Mesendoderm (in vitro differentiated cells): Measurements from ENCODE around the gene SARM1.
"Not testable (repeated sequence)": the region's sequence is repeated elsewhere in the genome, so short reads cannot be mapped to it uniquely, and the experiment has no call there.

Experiments used
- DNase-seq: peaks from one replicate; pipeline ENCODE4 v3.0.0; 2013
- H2AK5ac ChIP-seq: 2 replicates; pipeline ENCODE4 v1.6.1; 2013; ENCODE audit warnings: low read length, inconsistent platforms
- H2BK120ac ChIP-seq: 2 replicates; pipeline ENCODE4 v1.6.1; 2013; ENCODE audit warnings: low read depth, mild to moderate bottlenecking, low read length, moderate library complexity, mixed read lengths
- H2BK15ac ChIP-seq: replicated peaks from 2 replicates; pipeline ENCODE4 v1.6.1; 2013; ENCODE audit warnings: low read depth, mild to moderate bottlenecking, moderate library complexity
- H2BK5ac ChIP-seq: 2 replicates; pipeline ENCODE4 v1.6.1; 2013; ENCODE audit warnings: low read length, inconsistent platforms
- H3K18ac ChIP-seq: 2 replicates; pipeline ENCODE4 v1.6.1; 2013; ENCODE audit warnings: mild to moderate bottlenecking, low read length, mixed read lengths
- H3K23ac ChIP-seq: one replicate; pipeline ENCODE4 v1.6.1; 2013; ENCODE audit warnings: low read length
- H3K27ac ChIP-seq: 2 replicates; pipeline ENCODE4 v1.5.1; 2013; ENCODE audit warnings: low read depth, mild to moderate bottlenecking, inconsistent platforms, low read length, moderate library complexity
- H3K27me3 ChIP-seq: 2 replicates; pipeline ENCODE4 v1.6.1; 2013; ENCODE audit warnings: low read length, control low read depth, mild to moderate bottlenecking, inconsistent platforms; ENCODE audit not compliant: insufficient read depth, poor library complexity
- H3K36me3 ChIP-seq: 2 replicates; pipeline ENCODE4 v1.6.1; 2013; ENCODE audit warnings: low read length, inconsistent platforms; ENCODE audit not compliant: control insufficient read depth, insufficient read depth
- H3K4ac ChIP-seq: one replicate; pipeline ENCODE4 v1.6.1; 2013; ENCODE audit warnings: low read depth, mild to moderate bottlenecking, low read length, moderate library complexity
- H3K4me1 ChIP-seq: 2 replicates; pipeline ENCODE4 v1.6.1; 2013; ENCODE audit warnings: low read depth, low read length, inconsistent platforms; ENCODE audit not compliant: control insufficient read depth
- H3K4me2 ChIP-seq: 2 replicates; pipeline ENCODE4 v1.6.1; 2013; ENCODE audit warnings: low read length
- H3K4me3 ChIP-seq: 2 replicates; pipeline ENCODE4 v1.5.1; 2013; ENCODE audit warnings: mild to moderate bottlenecking, low read length
- H3K56ac ChIP-seq: one replicate; pipeline ENCODE4 v1.6.1; 2013; ENCODE audit warnings: low read length
- H3K79me1 ChIP-seq: 2 replicates; pipeline ENCODE4 v1.6.1; 2013; ENCODE audit warnings: low read length, inconsistent platforms
- H3K79me2 ChIP-seq: 2 replicates; pipeline ENCODE4 v1.6.1; 2013; ENCODE audit warnings: mild to moderate bottlenecking, low read length; ENCODE audit not compliant: control insufficient read depth, insufficient read depth
- H3K9ac ChIP-seq: 2 replicates; pipeline ENCODE4 v1.6.1; 2013; ENCODE audit warnings: low read length, inconsistent platforms
- H4K5ac ChIP-seq: one replicate; pipeline ENCODE4 v1.6.1; 2013; ENCODE audit warnings: low read length
- H4K8ac ChIP-seq: one replicate; pipeline ENCODE4 v1.6.1; 2013; ENCODE audit warnings: low read depth, mild to moderate bottlenecking, control low read depth, low read length, moderate library complexity
- WGBS: extraction: QIAGEN DNeasy Blood & Tissue Kit; methylation state at CpG from one replicate; pipeline ENCODE4 v1.1.7; 2013; ENCODE audit warnings: low lambda C conversion rate, missing lambda C conversion rate; ENCODE audit not compliant: insufficient coverage; ENCODE audit errors: extremely low coverage; 5-methylcytosine and 5-hydroxymethylcytosine counted together

The SARM1 gene

DNA sequence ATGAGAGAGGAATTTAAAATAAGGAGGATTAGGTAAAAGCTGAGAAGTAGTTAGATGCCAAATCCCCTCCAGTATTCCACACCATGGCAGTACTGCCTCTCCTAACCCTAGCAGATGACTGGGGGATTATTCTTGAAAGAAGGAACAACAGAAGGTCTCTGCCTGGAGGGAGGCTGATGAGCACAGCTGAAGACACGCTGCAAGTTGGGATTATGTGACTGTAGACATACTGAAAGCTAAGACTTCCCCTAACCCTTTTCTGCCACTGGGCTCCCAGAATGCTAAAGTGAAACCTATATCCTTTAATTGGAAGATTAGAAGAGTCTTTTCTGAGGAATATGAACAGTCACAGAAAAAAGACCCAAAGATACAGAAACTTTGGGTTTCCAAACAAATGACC is 62.2 kb downstream of the SARM1 start:
- no peak overlapping the region for H2AK5ac ChIP-seq
- no peak overlapping the region for H2BK5ac ChIP-seq
- no peak overlapping the region for H2BK15ac ChIP-seq
- no peaks in the 10 kb centered on the region for H3K4me1 ChIP-seq
- H3K4me3 ChIP-seq: no peak overlapping the region
- H3K79me1 ChIP-seq: no peaks in the 10 kb centered on the region
- H3K79me2 ChIP-seq: no peaks in the 10 kb centered on the region
- no peak overlapping the region for H3K4ac ChIP-seq
- H3K18ac ChIP-seq: no peak overlapping the region
- H3K4me2 ChIP-seq: no peak overlapping the region
- H3K27me3 ChIP-seq: no peaks in the 10 kb centered on the region
- H2BK120ac ChIP-seq: no peak overlapping the region
- H3K9ac ChIP-seq: no peak overlapping the region
- no peaks in the 10 kb centered on the region for H3K36me3 ChIP-seq
- no peak overlapping the region for H3K56ac ChIP-seq
- WGBS: no CpG with 5 or more reads among the region's 1 CpG
- H4K8ac ChIP-seq: no peak overlapping the region
- no peak overlapping the region for H3K27ac ChIP-seq
- H3K23ac ChIP-seq: no peak overlapping the region
- DNase-seq: no peak
- no peak overlapping the region for H4K5ac ChIP-seq

DNA sequence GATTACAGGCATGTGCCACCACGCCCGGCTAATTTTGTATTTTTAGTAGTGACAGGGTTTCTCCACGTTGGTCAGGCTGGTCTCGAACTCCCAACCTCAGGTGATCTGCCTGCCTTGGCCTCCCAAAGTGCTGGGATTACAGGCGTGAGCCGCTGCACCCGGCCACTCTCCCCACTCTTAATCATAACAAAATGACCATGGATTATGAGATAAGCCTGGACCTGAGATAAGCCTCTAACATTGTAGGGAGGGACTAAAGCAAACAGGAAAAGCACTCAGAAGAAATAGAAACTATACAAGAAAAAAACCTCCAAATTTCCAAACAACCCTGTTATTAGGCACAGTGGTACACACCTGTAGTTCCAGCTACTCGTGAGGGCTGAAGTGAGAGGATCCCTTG is 62.8 kb downstream of the SARM1 start:
- H3K27me3 ChIP-seq, H3K9ac ChIP-seq, H3K27ac ChIP-seq, H3K79me1 ChIP-seq, H2AK5ac ChIP-seq, H3K4me1 ChIP-seq, H2BK15ac ChIP-seq, H3K79me2 ChIP-seq, H2BK120ac ChIP-seq, H3K4me2 ChIP-seq, DNase-seq, H3K56ac ChIP-seq, H3K4ac ChIP-seq, H4K5ac ChIP-seq, H3K4me3 ChIP-seq, H3K23ac ChIP-seq, H4K8ac ChIP-seq, H2BK5ac ChIP-seq, H3K36me3 ChIP-seq, H3K18ac ChIP-seq: not testable (repeated sequence)
- no CpG with 5 or more reads among the region's 8 CpGs for WGBS

DNA sequence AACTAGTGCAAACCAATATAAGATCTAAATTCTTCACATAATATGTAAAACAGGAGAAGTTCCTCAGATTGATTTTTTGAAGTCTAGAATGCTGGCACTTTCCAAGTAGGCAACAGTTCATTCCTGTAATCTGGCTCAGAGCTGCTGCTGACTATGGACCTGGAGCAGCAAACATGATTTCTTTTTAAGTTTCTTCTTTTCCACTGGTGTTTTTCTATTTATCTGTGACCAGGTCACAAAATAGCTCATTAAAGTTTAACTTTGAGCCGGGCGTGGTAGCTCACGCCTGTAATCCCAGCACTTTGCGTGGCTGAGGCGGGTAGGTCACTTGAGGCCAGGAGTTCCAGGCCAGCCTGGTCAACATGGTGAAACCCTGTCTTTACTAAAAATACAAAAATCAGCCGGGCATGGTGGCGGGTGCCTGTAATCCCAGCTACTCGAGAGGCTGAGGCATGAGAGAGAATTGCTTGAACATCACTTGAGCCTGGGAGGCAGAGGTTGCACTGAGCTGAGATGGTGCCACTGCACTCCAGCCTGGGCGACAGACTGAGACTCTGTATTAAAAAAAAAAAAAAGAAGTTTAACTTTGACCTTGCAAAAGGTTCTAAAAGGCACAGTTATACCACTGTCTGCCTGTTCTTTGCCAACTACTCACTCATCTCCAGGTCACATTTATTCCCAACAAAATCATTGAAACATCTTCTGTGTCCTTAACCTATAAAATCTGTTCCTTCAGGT is 72.6 kb downstream of the SARM1 start:
- Histone ChIP-seq H3K18ac (no peak overlapping the region), H3K4me3 (no peak overlapping the region), H3K23ac (no peak overlapping the region), H3K4me2 (no peak overlapping the region), H3K79me1 (no peaks in the 10 kb centered on the region), H2BK5ac (no peak overlapping the region), H3K4me1 (no peaks in the 10 kb centered on the region), H2BK15ac (no peak overlapping the region), H3K4ac (no peak overlapping the region), H4K5ac (no peak overlapping the region), H2AK5ac (no peak overlapping the region), H2BK120ac (no peak overlapping the region), H3K27ac (no peak overlapping the region), H4K8ac (no peak overlapping the region), H3K36me3 (no peaks in the 10 kb centered on the region), H3K79me2 (no peaks in the 10 kb centered on the region), H3K27me3 (no peaks in the 10 kb centered on the region), H3K9ac (no peak overlapping the region), H3K56ac (no peak overlapping the region)
- no CpG with 5 or more reads among the region's 9 CpGs for WGBS
- no peak for DNase-seq

DNA sequence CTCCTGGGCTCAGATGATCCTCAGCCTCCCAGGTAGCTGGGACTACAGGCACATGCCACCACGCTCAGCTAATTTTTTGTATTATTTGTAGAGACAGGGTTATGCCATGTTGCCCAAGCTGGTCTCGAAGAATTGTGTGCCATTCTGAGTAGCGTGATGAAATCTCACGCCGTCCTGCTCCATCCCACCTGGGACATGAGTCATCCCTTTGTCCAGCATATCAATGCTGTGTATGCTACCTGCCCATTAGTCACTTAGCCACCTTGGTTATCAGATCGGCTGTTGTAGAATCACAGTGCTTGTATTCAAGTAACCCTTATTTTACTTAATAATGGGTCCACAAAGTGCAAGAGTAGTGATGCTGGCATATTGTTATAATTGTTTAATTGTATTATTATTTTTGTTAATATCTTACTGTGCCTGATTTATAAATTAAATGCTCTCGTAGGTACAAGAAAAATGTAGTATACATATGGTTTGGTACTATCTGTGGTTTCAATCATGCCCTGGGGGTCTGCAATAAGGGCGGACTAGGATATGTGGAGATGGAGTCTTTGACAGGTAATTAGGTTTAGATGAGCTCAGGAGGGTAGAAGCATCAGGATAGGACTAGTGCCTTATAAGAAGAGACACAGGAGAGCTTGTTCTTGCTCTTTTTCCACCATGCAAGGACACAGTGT is 75.4 kb downstream of the SARM1 start:
- DNase-seq: no peak
- Histone ChIP-seq H2BK120ac (no peak overlapping the region), H3K4me2 (no peak overlapping the region), H2BK5ac (no peak overlapping the region), H3K4me1 (no peaks in the 10 kb centered on the region), H4K8ac (no peak overlapping the region), H2BK15ac (no peak overlapping the region), H3K4ac (no peak overlapping the region), H3K27me3 (no peaks in the 10 kb centered on the region), H3K56ac (no peak overlapping the region), H3K23ac (no peak overlapping the region), H3K9ac (no peak overlapping the region), H3K36me3 (no peaks in the 10 kb centered on the region), H3K4me3 (no peak overlapping the region), H2AK5ac (no peak overlapping the region), H3K79me2 (no peaks in the 10 kb centered on the region), H3K18ac (no peak overlapping the region), H3K79me1 (no peaks in the 10 kb centered on the region), H4K5ac (no peak overlapping the region), H3K27ac (no peak overlapping the region)
- WGBS: 100% methylated on average over 1 of the region's 8 CpGs

DNA sequence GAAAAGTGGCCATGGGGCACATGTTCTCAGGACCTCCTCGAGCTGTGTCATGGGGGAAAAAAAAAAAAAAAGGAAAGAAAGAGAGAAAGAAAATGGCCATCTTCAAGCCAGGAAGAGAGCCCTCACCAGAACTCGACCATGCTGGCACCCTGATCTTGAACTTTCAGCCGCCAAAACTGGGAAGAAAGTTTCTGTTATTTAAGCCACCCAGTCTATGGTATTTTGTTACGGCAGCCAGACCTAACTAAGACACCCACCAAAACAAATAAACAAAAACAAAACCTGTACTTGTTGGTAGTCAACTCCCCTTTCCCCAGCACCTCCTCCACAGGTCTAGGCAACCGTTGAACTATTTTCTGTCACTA is 75.9 kb downstream of the SARM1 start:
- no peaks in the 10 kb centered on the region for H3K79me1 ChIP-seq
- WGBS: no CpG with 5 or more reads among the region's 5 CpGs
- H3K27me3 ChIP-seq: no peaks in the 10 kb centered on the region
- H2BK15ac ChIP-seq: no peak overlapping the region
- no peak overlapping the region for H3K4me3 ChIP-seq
- H3K27ac ChIP-seq: no peak overlapping the region
- H4K8ac ChIP-seq: no peak overlapping the region
- H3K36me3 ChIP-seq: no peaks in the 10 kb centered on the region
- no peak overlapping the region for H3K56ac ChIP-seq
- H4K5ac ChIP-seq: no peak overlapping the region
- no peak overlapping the region for H2AK5ac ChIP-seq
- no peak for DNase-seq
- no peak overlapping the region for H3K18ac ChIP-seq
- no peak overlapping the region for H2BK5ac ChIP-seq
- no peaks in the 10 kb centered on the region for H3K79me2 ChIP-seq
- no peak overlapping the region for H3K23ac ChIP-seq
- H3K9ac ChIP-seq: no peak overlapping the region
- H3K4me2 ChIP-seq: no peak overlapping the region
- H2BK120ac ChIP-seq: no peak overlapping the region
- no peaks in the 10 kb centered on the region for H3K4me1 ChIP-seq
- no peak overlapping the region for H3K4ac ChIP-seq

DNA sequence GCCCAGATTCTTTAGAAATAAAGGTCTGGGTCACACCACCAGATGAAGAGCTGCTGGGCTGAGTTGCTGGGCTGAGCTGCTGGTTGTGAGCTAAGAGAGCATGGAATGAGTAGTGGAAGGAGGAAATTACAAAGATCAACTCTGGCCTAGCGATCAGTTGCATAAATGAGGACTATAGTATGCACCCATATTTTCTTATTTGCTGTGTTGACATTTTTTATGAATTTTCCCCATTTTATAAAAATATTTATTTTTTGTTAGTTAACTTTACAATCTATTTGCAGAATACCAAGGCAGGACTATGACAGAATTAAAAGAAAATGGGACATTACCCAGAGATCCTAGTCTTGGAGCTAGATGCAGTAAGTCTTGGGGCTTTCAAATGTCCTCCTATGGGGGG is 78.4 kb downstream of the SARM1 start:
- Histone ChIP-seq H3K27ac (no peak overlapping the region), H3K23ac (no peak overlapping the region), H4K5ac (no peak overlapping the region), H2BK5ac (no peak overlapping the region), H3K4ac (no peak overlapping the region), H2BK15ac (no peak overlapping the region), H3K27me3 (no peaks in the 10 kb centered on the region), H3K4me1 (no peaks in the 10 kb centered on the region), H3K56ac (no peak overlapping the region), H2BK120ac (no peak overlapping the region), H3K18ac (no peak overlapping the region), H2AK5ac (no peak overlapping the region), H3K9ac (no peak overlapping the region), H4K8ac (no peak overlapping the region), H3K79me2 (no peaks in the 10 kb centered on the region), H3K79me1 (no peaks in the 10 kb centered on the region), H3K4me3 (no peak overlapping the region), H3K36me3 (no peaks in the 10 kb centered on the region), H3K4me2 (no peak overlapping the region)
- WGBS: no CpG with 5 or more reads among the region's 1 CpG
- no peak for DNase-seq
